Endothelial cell of hepatic sinusoid (primary cell): Measurements from ENCODE around the gene LRRN4CL.
"Not testable (repeated sequence)": the region's sequence is repeated elsewhere in the genome, so short reads cannot be mapped to it uniquely, and the experiment has no call there.

Source experiments
- in situ Hi-C: cut with HindIII; loops from 2 replicates; pipeline ENCODE4 v1.10.0; 2017; ENCODE audit warnings: low sequenced_read_pairs

LRRN4CL gene

GRCh38 chr11:62712276-62712812 lies 23.0 kb upstream of the LRRN4CL start:
- in situ Hi-C loops = loop anchor here (10.0 kb wide), 2 partner anchors 62 to 78 kb away; partner anchors contain the start of gene TAF6L

- in situ Hi-C loops = loop anchor here (10.0 kb wide), 2 partner anchors 65 to 75 kb away; partner anchors contain the start of gene TAF6L
These were observed 20.6 kb upstream of the LRRN4CL start for GRCh38 chr11:62710001-62710345.

DNA sequence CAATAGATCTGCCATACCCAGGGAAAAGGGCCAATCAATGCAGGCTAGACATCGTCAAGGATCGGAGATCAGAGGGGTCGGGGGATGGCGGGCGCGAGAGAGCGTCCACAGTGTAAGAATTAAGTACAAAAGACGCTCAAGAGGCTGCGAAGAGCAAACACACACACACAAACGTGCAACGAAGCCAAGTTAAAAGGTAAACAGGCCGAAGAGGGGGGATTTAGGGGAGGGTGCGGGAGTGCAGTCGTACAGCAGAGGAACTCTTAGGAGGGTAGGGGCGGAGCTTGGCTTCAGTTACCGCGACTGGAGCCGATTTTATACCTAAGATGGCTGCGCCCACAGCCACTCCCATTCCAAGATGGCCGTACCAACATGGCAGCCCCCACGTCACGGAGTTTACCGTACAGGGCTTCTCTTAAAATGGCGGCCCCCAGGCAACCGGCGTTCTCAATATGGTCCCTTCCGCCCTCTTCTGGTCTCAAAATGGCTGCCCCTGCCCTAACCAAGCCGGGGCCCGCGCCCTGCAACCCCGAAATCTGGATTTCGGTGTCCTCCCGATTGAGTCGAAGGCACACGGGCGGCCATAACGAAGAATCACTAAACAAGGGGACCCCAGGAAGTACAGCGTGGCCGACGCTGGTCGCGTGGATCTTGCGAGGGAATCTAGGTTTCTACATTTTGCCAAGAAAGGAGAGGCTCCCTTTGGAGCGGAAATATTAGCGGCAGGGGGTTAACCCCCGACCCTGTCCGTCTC lies 20.1 kb upstream of the LRRN4CL start:
- in situ Hi-C loops = no loop called here

DNA sequence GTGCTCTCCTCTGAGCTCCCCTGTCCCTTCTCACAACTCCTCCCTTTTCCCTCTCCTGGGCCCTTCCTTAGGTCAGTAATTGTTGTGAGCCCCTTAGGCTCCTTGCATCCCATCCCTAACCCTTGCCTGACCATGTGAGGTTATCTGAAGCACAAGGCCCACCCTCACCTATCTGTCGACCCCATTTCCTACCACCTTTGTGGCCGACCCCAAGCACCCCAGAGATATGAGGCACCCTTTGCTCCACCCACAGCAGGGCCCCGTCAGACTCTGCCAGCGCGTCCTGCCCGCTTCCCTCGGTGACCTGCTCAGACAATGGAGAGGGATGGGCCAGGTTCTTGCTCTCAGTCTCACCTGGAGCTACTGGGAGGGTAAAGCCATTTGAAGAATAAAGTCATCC lies 19.5 kb upstream of the LRRN4CL start:
- in situ Hi-C loops = no loop called here

GRCh38 chr11:62708392-62708791 lies 19.1 kb upstream of the LRRN4CL start:
- in situ Hi-C loops = no loop called here

DNA sequence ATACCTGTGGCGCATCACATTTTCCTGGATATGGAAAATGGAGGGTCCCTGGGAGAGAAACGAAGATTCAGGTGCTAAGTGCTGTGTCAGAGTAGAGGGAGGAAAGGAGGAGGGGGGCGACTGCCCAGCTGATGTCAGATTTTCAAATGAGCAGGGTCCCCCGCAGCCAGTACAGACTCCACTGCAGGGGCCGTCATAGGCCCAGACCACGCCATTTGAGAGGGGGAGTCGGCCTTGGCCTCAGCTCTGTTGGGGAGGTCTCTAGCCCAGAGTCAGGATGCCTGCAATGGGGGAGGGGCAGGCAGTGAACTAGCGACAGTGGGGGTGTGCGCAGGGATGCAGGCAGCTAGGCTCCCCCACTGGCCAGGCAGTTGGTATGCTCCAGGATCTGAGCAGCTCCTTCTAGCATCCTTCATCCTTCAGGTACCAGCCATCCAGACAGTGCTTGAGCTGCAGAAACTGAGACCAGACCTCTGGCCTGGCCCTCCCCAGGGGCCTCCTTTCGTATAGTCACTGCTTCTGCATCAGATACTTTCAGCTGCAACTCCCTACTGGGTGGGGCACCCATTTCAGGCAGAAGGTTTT lies 18.0 kb upstream of the LRRN4CL start, which contains the start of the genes BSCL2 and GNG3:
TSS of gene BSCL2 (minus strand) at position 148 of the 585 bp plus-strand sequence. CDS start 229 bp downstream, outside the sequence.
TSS of gene GNG3 (plus strand) at position 400 of the 585 bp plus-strand sequence. CDS start 620 bp downstream, outside the sequence.
- in situ Hi-C loops = no loop called here

DNA sequence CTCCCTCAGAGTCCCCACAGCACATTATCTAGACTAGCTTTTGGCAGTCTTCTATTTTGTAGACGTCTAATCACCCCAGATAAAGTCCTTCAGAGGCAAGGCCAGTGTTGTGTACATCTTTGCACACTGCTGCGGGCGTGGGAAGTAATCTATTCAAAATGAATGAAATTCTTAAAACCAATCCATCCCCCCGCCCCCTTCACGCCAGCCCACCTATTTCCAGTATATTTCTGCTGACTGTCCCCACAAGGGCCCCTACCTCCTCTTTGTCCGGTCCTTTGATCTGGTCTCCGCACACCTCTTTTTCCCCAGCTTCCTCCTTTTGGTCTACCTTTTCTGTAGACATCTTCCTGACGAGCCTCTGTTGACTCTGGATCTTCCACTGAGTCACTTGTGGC lies 17.5 kb upstream of the LRRN4CL start:
- in situ Hi-C loops = no loop called here

GRCh38 chr11:62705880-62706849 lies 16.8 kb upstream of the LRRN4CL start:
- in situ Hi-C loops = no loop called here

DNA sequence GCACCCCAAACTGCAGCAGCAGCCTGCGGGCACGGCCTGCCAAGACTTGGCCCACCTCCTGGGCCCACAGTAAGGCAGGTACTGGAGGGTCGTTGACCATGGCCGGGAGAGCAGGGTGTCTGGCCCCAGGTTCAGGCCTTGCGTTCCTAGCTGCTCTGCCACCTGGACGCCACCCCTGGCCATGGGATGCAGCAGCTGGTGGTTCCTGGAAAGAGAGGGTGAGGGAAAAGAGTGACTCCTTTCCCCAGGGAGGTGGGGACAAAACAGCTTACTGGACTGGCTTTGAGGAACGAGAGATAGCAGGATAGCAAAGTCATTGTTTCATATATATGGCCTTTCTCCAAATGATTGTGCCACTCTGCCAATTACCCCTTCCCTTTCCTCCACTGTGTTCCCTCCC lies 16.1 kb upstream of the LRRN4CL start:
- in situ Hi-C loops = no loop called here

- in situ Hi-C loops = not testable (repeated sequence)
These were observed 14.6 kb upstream of the LRRN4CL start for GRCh38 chr11:62703921-62704320.

GRCh38 chr11:62702246-62702645 lies 12.9 kb upstream of the LRRN4CL start:
- in situ Hi-C loops = no loop called here

- in situ Hi-C loops = loop anchor here (10.0 kb wide), 1 partner anchor 130 kb away; no protein-coding TSS in a partner anchor
These were observed 5.3 kb upstream of the LRRN4CL start for GRCh38 chr11:62694455-62695167.

DNA sequence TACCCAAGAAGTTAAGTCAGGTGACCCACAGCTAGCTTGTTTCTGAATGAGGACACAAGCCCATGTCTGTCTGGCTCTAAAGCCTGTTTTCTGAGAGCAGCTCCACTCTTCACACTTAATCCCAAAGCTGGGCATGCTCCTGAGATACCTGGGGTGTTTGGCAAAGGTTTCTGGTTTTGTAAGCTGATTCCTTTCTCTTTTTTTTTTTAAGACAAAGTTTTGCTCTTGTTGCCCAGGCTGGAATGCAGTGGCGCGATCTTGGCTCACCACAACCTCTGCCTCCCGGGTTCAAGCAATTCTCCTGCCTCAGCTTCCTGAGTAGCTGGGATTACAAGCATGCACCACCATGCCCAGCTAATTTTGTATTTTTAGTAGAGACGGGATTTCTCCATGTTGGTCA lies 4.3 kb upstream of the LRRN4CL start:
- in situ Hi-C loops = loop anchor here (10.0 kb wide), 1 partner anchor 129 kb away; no protein-coding TSS in a partner anchor

GRCh38 chr11:62688491-62688890 lies 839 bp downstream of the LRRN4CL start:
- in situ Hi-C loops = no loop called here

DNA sequence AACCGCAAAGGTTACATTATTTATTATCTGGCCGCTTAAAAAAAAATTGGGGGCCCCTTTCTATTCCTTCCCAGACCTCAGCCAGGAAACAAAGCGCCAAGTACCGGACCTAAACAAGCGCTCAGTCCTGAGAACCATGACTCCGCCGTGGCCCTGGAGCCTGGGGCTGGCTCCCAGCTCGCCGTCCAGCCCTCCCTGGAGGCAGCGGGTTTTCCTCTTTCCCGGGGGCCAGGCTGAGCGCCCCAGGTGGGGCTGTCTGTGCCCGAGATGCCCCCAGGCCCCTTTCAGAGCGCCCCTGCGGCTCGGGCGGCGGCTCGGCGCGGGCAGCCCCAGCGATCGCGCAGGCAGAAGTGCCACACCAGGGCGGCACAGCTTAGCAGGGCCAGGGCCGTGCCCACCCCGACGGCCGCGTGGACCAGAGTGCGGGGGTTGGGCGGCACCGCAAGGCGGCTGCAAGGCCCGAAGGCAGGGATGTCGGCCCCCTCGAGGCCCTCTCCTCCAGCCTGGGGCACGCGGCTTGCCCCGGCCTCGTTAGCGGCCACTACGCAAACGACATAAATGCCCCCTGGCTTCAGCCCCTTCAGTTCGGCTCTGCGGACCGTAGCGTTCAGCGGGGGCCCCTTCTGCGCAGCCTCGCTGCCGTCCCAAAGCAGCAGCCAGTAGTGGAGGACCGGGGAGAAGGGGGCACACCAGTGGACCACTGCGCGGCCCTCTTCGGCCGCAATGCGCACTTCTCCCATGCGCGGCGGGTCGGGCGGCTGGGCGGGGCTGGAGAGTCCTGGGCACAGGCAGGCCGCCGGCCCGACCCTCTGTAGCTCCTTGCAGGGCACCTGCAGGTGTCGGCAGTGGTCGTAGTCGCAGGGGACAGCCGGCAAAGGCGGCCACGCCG lies 1.6 kb downstream of the LRRN4CL start:
- in situ Hi-C loops = no loop called here

DNA sequence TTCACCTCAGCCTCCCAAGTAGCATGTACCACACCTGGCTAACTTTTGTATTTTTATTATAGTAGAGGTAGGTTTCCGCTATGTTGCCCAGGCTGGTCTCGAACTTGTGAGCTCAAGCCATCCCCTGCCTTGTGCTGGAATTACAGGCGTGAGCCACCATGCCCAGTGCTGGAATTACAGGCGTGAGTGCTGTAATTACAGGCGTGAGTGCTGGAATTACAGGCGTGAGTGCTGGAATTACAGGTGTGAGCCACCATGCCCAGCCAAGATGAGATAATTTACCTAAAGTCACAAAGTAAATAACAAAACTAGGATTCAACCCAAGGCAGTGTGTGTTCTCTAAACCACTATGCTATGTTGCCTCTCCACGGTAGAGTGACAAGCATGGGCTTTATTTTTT lies 6.8 kb downstream of the LRRN4CL start:
- in situ Hi-C loops = no loop called here

- in situ Hi-C loops = no loop called here
These were observed 8.5 kb downstream of the LRRN4CL start for GRCh38 chr11:62680825-62681240.

DNA sequence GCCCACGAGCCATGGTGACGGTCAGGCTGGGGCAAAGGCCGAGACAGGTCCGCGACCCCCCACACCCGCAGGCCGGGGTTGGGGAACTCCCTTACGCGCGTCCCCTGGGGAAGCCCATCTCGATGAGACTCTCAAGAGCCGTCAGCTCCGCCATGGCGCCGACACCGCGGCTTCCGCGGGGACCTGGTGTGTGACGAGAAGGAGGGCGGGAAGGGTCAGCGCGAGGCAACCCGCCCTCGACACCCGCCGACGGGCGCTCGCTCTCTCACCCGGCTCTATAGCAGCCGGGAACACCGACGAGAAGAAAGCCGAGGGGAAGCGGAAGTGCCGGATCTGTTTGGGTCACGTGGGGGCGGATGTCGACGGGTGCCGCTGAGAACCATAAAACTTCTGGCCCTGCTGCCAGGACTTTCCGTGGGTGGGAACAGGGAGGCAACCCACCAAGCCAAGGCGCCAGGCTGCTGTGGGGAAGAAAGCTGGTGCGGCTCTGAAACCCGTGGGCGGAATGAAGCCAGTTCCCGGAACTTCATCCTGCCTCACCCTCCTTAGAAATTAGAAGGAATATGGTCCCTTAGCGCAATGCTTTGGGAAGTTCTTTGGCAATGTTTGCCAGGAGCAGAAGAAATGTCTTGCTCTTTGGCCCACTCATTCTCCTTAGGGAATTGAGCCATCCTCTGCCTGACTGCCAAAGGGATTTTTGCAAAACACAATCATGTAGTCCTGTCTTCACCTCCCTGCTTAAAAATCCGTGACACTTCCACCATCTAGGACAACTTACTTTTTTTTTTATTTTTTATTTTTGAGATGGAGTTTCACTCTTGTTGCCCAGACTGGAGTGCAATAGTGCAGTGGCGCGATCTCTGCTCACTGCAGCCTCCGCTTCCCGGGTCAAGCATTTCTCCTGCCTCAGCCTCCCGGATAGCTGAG lies 10.3 kb downstream of the LRRN4CL start, which contains the start of gene UBXN1:
TSS of gene UBXN1 (minus strand) at position 304 of the 927 bp plus-strand sequence. CDS start at position 154, 150 bp downstream.
- in situ Hi-C loops = no loop called here
